C4-2B (cell line): ENCODE data around the gene CFAP20DC.

Experiments used
- ZFX ChIP-seq: fragments of 450-650 bp; IDR thresholded peaks from 2 replicates; pipeline ENCODE4 v1.6.1; 2017
- TF ChIP-seq, protein P1 (sequence below): fragments of 450-650 bp; conservative IDR thresholded peaks from 2 replicates; pipeline ENCODE4 v1.5.1; 2017; ENCODE audit warnings: mild to moderate bottlenecking

DNA sequence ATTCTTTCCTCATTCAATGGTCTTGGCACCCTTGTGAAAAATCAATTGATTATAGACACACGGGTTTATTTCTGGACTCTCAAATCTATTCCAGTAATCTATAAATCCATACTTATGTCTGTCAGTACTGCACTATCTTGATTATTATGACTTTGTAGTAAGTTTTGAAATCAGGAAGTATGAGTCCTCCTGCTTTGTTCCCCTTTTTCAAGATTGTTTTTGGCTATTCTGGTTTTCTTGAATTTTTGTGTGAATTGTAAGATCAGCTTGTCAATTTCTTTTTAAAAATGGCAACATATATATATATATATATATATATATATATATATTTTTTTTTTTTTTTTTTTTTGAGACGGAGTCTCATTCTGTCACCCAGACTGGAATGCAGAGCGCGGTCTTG lies 32.3 kb upstream of the CFAP20DC start:
- TF ChIP-seq, protein P1, sequence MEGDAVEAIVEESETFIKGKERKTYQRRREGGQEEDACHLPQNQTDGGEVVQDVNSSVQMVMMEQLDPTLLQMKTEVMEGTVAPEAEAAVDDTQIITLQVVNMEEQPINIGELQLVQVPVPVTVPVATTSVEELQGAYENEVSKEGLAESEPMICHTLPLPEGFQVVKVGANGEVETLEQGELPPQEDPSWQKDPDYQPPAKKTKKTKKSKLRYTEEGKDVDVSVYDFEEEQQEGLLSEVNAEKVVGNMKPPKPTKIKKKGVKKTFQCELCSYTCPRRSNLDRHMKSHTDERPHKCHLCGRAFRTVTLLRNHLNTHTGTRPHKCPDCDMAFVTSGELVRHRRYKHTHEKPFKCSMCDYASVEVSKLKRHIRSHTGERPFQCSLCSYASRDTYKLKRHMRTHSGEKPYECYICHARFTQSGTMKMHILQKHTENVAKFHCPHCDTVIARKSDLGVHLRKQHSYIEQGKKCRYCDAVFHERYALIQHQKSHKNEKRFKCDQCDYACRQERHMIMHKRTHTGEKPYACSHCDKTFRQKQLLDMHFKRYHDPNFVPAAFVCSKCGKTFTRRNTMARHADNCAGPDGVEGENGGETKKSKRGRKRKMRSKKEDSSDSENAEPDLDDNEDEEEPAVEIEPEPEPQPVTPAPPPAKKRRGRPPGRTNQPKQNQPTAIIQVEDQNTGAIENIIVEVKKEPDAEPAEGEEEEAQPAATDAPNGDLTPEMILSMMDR = no peak
- no peak for TF ChIP-seq ZFX
